Dendritic cell treated with granulocyte-macrophage colony-stimulating factor and Interleukin-4, amounts not matched to agents 40 ng/mL and 50 ng/mL, for 4 days (primary cell): ENCODE results near the gene PSD.

ENCODE experiments used
- H3K27ac Mint-ChIP-seq: one replicate; pipeline ENCODE4 v1.8.0; 2022; ENCODE audit warnings: mild to moderate bottlenecking, mixed read lengths
- H3K27me3 Mint-ChIP-seq: one replicate; pipeline ENCODE4 v1.8.0; 2022; ENCODE audit warnings: mild to moderate bottlenecking, mixed read lengths
- H3K36me3 Mint-ChIP-seq: one replicate; pipeline ENCODE4 v1.8.0; 2022; ENCODE audit warnings: low read depth, mixed read lengths
- H3K4me1 Mint-ChIP-seq: one replicate; pipeline ENCODE4 v1.8.0; 2022; ENCODE audit warnings: low read depth, mixed read lengths
- H3K4me3 Mint-ChIP-seq: one replicate; pipeline ENCODE4 v1.8.0; 2022; ENCODE audit warnings: mild to moderate bottlenecking, moderate library complexity, mixed read lengths
- H3K9me3 Mint-ChIP-seq: one replicate; pipeline ENCODE4 v1.8.0; 2022; ENCODE audit warnings: mixed read lengths
- intact Hi-C: fragments of 100-400 bp; cut with micrococcal nuclease; formaldehyde crosslinking; loops from one replicate; pipeline ENCODE4 v1.15.0; 2022

Gene PSD

DNA sequence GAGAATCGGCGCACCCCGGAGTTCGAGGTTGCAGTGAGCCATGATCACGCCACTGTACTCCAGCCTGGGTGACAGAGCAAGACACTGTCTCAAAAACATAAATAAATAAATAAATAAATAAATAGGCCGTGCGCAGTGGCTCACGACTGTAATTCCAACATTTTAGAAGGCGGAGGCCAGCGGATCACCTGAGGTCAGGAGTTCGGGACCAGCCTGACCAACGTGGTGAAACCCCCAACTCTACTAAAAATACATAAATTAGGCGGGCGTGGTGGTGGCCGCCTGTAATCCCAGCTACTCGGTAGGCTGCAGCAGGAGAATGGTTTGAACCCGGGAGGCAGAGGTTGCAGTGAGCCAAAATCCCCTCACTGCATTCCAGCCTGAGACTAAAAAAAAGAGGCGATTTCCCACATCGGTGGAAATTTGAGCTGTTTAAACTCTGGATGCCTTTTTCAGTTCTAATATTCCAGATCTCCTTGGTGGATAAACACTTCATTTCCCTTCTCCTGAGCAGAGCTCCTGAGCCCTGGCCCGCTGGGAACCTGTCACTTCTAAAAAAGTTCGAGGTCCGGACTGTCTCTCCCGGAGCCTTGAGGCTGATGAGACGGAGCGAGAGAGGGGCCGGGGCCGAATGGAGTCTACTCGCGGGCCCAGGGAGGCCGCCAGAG lies 25.0 kb downstream of the PSD start:
- H3K36me3 Mint-ChIP-seq = peaks cover 44% of the 10 kb centered on the region
- peaks cover 25% of the 10 kb centered on the region for H3K27me3 Mint-ChIP-seq
- H3K27ac Mint-ChIP-seq = peak overlapping the region; percentile 100
- H3K4me1 Mint-ChIP-seq = peaks cover 44% of the 10 kb centered on the region
- H3K4me3 Mint-ChIP-seq = peak overlapping the region; percentile 100
- intact Hi-C loops = loop anchor here (2.0 to 5.0 kb wide), 2 partner anchors 85 to 189 kb away; no protein-coding TSS in a partner anchor
- H3K9me3 Mint-ChIP-seq = no peaks in the 10 kb centered on the region

DNA sequence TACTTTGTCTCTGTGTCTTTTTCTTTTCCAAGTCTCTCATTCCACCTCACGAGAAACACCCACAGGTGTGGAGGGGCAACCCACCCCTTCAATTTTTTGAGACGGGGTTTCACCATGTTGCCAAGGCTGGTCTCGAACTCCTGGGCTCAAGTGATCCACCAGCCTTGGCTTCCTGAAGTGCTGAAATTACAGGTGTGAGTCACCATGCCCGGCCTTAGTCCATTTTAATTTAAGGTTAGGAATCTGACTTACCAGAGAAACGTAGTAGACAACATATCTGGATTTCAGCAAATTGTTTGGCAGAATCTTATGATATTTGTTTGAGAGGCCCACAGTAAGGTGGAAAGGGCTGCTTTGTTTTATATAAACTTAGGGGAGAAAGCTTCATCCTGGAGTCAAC lies 26.3 kb downstream of the PSD start:
- Mint-ChIP-seq H3K36me3 (peaks cover 32% of the 10 kb centered on the region), H3K4me3 (no peak overlapping the region), H3K27me3 (peaks cover 28% of the 10 kb centered on the region), H3K4me1 (peaks cover 32% of the 10 kb centered on the region), H3K27ac (no peak overlapping the region), H3K9me3 (no peaks in the 10 kb centered on the region)
- intact Hi-C loops = loop anchor here (2.0 to 5.0 kb wide), 2 partner anchors 86 to 190 kb away; no protein-coding TSS in a partner anchor

DNA sequence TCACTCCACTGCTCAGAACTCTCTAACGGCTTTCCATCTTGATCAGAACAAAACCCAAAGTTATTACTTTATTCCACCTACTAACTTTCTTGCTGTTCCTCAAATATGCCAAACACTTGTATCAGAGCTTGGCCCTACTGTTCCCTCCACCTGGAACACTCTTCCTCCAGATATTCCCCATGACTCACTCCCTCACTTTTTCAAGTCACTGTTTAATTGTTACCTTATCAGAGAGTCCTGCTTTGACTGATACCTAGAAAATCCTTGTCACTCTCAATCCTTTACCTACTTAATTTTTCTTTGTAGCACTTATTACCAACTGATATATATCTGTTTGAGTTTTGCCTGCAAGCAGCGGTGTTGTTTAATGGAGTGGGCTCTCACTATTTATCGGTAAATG lies 28.7 kb downstream of the PSD start:
- H3K4me1 Mint-ChIP-seq = peaks cover 25% of the 10 kb centered on the region
- peaks cover 28% of the 10 kb centered on the region for H3K27me3 Mint-ChIP-seq
- intact Hi-C loops = loop anchor here (5.0 kb wide), 1 partner anchor 192 kb away; no protein-coding TSS in a partner anchor
- H3K36me3 Mint-ChIP-seq = peaks cover 11% of the 10 kb centered on the region
- no peaks in the 10 kb centered on the region for H3K9me3 Mint-ChIP-seq
- H3K4me3 Mint-ChIP-seq = no peak overlapping the region
- no peak overlapping the region for H3K27ac Mint-ChIP-seq

DNA sequence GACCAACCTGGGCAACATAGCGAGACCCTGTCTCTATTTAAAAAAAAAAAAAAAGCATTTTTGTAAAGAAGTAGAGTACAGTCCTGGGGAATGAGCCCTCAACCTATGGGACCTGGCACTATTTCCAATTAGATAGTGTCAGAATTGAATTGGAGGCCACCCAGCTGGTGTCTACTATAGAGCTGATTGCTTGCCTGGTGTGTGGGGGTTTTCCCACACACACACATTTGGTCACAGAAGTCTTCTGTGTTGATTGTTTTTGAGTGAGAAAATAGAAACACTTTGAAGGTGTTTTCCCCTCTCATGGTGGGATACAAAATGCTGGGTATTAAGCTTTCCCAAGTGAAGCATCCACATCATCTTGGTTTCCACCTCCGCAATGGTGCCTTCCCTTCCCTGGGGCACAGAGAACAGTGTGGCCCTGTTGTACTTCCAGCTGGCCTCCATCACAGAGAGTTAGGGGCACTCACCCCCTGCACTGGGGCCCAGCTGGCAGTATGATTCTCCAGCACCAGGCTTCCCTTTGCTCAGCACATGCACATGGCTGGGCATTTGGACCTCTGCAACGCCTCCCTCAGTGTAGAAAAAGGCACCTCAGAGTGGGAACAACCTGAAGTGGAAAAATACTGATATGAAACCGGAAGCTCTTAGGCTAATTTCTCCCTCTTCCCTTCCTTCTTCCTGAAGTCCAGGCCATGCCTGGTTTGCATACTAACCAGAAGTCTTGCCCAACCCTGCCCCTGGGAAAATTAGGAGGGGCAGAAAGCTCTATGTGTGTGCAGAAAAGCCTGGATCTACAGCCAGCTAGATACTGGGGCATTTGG lies 33.8 kb downstream of the PSD start:
- Mint-ChIP-seq H3K36me3 (peaks cover 33% of the 10 kb centered on the region), H3K27ac (no peak overlapping the region), H3K27me3 (peaks cover 8% of the 10 kb centered on the region), H3K4me1 (peaks cover 10% of the 10 kb centered on the region), H3K9me3 (no peaks in the 10 kb centered on the region), H3K4me3 (no peak overlapping the region)
- intact Hi-C loops = no loop called here

DNA sequence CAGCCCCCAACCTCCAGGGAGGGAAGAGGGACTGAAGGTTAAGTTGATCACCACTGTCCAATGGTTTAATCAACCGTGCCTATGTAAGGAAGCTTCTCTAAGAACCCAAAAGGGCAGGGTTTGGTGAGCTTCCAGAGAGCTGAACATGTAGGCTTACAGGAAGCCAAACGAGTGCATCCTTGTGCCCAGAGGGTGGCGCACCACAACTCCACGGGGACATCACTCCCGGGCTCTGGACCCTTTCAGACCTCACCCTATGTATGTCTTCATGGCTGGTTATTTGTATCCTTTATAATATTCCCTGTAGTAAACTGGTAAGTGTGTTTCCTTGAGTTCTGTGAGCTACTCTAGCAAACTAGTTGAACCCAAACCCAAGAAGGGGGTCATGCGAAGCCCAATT lies 34.5 kb downstream of the PSD start:
- no peak overlapping the region for H3K4me3 Mint-ChIP-seq
- H3K27ac Mint-ChIP-seq = no peak overlapping the region
- intact Hi-C loops = no loop called here
- peaks cover 40% of the 10 kb centered on the region for H3K36me3 Mint-ChIP-seq
- peaks cover 7% of the 10 kb centered on the region for H3K27me3 Mint-ChIP-seq
- H3K9me3 Mint-ChIP-seq = no peaks in the 10 kb centered on the region
- H3K4me1 Mint-ChIP-seq = peaks cover 10% of the 10 kb centered on the region

DNA sequence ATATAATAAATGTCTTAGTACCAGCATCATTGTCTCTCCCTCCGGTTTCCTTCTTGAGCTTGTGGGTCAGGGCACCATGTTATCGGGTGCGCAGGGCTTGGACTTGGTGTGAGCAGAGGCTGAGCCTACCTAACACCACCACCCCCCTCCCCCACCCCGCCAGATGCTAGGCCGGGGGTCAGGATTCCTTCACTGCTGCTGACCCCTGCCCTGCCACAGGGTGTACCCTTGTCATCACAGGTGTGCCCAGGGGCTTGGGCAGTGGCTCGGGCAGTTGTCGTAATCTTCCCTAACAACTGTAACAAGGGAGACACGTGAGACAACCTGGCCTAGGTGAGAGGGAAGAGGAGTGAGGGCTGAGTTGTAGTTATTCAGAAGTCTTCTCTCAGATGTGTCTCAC lies 35.7 kb downstream of the PSD start:
- Mint-ChIP-seq H3K27me3 (no peaks in the 10 kb centered on the region), H3K9me3 (no peaks in the 10 kb centered on the region), H3K4me1 (peaks cover 10% of the 10 kb centered on the region), H3K4me3 (no peak overlapping the region), H3K27ac (no peak overlapping the region), H3K36me3 (peaks cover 52% of the 10 kb centered on the region)
- intact Hi-C loops = no loop called here

DNA sequence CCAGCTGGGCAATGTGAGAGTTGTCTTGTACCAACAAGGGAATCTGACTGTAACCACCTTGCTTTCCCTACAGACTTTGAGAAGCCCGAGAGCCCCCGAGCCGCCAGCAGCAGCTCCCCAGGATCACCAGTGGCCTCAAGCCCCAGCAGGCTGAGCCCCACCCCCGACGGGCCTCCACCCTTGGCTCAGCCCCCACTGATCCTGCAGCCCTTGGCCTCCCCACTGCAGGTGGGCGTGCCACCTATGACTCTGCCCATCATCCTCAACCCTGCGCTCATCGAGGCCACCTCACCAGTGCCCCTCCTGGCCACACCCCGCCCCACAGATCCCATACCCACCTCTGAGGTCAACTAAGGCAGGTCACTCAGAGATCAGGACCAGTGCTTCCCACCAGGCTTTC lies 36.6 kb downstream of the PSD start:
- intact Hi-C loops = no loop called here
- H3K27me3 Mint-ChIP-seq = no peaks in the 10 kb centered on the region
- H3K4me1 Mint-ChIP-seq = peaks cover 10% of the 10 kb centered on the region
- H3K9me3 Mint-ChIP-seq = no peaks in the 10 kb centered on the region
- no peak overlapping the region for H3K27ac Mint-ChIP-seq
- H3K4me3 Mint-ChIP-seq = no peak overlapping the region
- peaks cover 61% of the 10 kb centered on the region for H3K36me3 Mint-ChIP-seq

DNA sequence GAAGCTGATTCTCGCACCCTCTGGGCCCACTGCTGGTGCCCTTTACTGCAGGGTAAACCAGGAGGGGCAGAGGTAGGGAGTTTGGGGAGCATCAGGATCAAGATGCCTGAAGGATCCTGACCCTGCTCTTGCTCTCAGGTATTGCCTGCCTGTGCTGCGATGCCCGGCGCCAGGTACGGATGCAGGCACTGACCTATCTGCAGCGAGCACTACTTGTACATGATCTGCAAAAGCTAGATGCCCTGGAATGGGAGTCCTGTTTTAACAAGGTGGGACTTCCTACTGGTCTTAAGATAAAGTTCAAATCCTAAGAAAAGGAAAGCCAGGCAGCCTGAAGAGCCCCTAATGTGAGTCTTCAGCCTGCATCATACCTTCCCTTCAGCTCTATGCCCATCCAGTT lies 39.2 kb downstream of the PSD start:
- no peaks in the 10 kb centered on the region for H3K4me1 Mint-ChIP-seq
- no peak overlapping the region for H3K4me3 Mint-ChIP-seq
- H3K9me3 Mint-ChIP-seq = no peaks in the 10 kb centered on the region
- intact Hi-C loops = no loop called here
- peaks cover 84% of the 10 kb centered on the region for H3K36me3 Mint-ChIP-seq
- no peak overlapping the region for H3K27ac Mint-ChIP-seq
- no peaks in the 10 kb centered on the region for H3K27me3 Mint-ChIP-seq

DNA sequence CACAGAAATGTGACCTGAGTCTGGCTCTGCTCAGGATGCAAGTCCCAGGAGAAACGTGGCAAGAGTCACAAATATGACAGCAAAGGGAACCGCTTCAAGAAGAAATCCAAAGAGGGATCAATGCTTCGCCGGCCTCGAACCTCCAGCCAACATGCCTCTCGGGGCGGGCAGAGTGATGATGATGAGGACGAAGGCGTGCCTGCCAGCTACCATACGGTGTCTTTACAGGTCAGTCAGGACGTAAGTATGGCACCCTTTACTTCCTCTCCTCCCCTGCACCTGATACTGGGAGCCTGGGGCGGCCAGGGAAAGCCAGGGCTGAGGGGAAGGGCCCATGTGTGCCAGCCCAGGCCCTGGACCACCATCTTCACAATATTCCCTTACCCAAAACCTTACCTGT lies 41.7 kb downstream of the PSD start:
- Mint-ChIP-seq H3K36me3 (peaks cover 97% of the 10 kb centered on the region), H3K27ac (no peak overlapping the region), H3K9me3 (no peaks in the 10 kb centered on the region), H3K27me3 (no peaks in the 10 kb centered on the region), H3K4me1 (no peaks in the 10 kb centered on the region), H3K4me3 (no peak overlapping the region)
- intact Hi-C loops = no loop called here

DNA sequence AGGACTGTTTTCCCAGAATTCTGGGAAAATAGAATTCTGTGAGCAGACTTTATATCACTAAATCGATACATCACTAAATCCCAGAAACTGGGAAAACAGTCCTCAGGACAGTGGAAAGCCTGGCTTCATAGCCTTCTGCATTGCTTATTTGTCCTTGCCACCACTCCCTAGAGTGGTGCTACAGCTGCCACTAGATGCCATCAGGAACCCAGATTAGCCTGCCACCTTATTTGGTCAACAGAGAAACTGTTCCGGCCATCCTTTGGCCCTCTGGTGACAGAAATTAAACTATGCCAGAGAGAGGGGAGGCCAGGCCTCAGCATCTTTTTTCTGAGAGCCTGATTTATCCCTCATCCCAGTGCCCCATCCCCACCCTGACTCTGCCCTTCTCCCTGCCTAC lies 42.7 kb downstream of the PSD start:
- Mint-ChIP-seq H3K36me3 (peaks cover 97% of the 10 kb centered on the region), H3K27me3 (no peaks in the 10 kb centered on the region), H3K27ac (no peak overlapping the region), H3K4me1 (no peaks in the 10 kb centered on the region), H3K9me3 (no peaks in the 10 kb centered on the region), H3K4me3 (no peak overlapping the region)
- intact Hi-C loops = no loop called here

DNA sequence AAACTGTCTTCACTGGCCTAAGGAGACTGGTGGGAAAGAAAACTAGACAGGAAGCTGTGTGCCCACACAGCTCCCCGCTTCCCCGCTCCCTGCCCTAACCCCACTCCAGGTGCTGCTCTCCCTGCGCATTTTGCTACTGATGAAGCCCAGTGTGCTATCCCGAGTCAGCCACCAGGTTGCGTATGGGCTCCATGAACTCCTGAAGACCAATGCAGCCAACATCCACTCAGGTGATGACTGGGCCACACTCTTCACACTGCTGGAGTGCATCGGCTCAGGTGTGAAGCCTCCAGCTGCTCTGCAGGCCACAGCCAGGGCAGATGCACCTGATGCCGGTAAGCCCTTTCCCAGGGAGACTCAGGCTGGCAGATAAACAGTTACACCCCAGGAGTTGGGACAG lies 43.3 kb downstream of the PSD start:
- Mint-ChIP-seq H3K4me1 (no peaks in the 10 kb centered on the region), H3K9me3 (no peaks in the 10 kb centered on the region), H3K36me3 (peaks cover 97% of the 10 kb centered on the region), H3K27me3 (no peaks in the 10 kb centered on the region), H3K4me3 (no peak overlapping the region), H3K27ac (no peak overlapping the region)
- intact Hi-C loops = no loop called here

DNA sequence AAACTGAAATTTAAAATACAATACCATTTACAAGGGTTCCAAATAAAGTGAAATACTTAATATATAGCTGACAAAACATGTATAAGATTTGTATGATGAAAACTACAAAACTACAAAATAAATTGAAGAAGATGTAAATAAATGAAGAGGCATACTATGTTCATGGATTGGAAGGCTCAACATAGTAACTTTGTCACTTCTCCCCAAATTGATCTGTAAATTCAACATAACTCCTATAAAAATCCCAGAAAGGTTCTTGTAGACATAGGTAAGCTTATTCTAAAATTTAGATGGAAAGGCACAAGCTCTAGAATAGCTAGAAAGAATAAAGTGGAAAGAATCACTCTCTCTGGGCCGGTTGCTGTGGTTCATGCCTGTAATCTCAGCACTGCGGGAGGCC lies 47.3 kb downstream of the PSD start:
- H3K4me1 Mint-ChIP-seq = no peaks in the 10 kb centered on the region
- no peaks in the 10 kb centered on the region for H3K9me3 Mint-ChIP-seq
- intact Hi-C loops = no loop called here
- H3K4me3 Mint-ChIP-seq = no peak overlapping the region
- H3K27ac Mint-ChIP-seq = no peak overlapping the region
- no peaks in the 10 kb centered on the region for H3K27me3 Mint-ChIP-seq
- peaks cover 97% of the 10 kb centered on the region for H3K36me3 Mint-ChIP-seq

DNA sequence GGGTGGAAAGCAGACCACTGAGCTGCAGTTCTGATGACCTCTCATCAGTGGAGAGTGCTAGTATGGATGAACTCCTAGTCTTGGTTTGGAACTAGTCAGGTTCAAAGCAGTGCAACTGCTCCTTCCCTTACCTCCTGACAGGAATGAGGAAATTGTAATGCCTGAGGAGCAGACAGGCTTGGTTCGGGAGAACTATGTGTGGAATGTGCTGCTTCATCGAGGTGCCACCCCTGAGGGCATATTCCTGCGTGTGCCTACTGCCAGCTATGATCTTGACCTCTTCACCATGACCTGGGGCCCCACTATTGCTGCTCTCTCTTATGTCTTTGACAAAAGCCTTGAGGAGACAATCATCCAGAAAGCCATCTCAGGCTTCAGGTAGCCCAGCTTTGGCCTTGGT lies 50.5 kb downstream of the PSD start:
- no peaks in the 10 kb centered on the region for H3K4me1 Mint-ChIP-seq
- H3K27me3 Mint-ChIP-seq = no peaks in the 10 kb centered on the region
- H3K4me3 Mint-ChIP-seq = no peak overlapping the region
- H3K36me3 Mint-ChIP-seq = peaks cover 100% of the 10 kb centered on the region
- H3K27ac Mint-ChIP-seq = no peak overlapping the region
- H3K9me3 Mint-ChIP-seq = no peaks in the 10 kb centered on the region
- intact Hi-C loops = no loop called here

DNA sequence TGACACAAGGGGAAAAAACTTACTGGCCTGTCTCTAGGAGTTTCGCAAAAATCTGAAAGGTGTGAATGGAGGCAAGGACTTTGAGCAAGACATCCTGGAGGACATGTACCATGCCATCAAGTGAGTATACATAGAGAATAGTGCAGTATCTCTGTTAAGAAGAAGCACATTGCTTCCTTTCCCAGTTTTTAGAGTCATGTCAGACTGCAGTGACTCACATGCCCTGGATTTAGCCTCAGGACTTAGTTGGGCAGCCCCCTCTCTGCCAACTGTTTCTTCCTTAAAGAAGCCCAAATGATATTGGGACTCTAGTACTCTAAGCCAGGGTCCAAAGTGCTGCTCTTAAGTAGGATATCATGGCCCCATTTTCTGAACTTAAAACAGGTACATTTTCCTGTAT lies 51.1 kb downstream of the PSD start:
- Mint-ChIP-seq H3K36me3 (peaks cover 100% of the 10 kb centered on the region), H3K4me1 (no peaks in the 10 kb centered on the region)

More for the DNA sequence above, 51.1 kb downstream of the PSD start:
- H3K27me3 Mint-ChIP-seq = no peaks in the 10 kb centered on the region
- intact Hi-C loops = no loop called here
- H3K27ac Mint-ChIP-seq = no peak overlapping the region
- no peak overlapping the region for H3K4me3 Mint-ChIP-seq
- no peaks in the 10 kb centered on the region for H3K9me3 Mint-ChIP-seq
